Measurements from ENCODE around the gene TPPP3.
"Not testable (repeated sequence)": the region's sequence is repeated elsewhere in the genome, so short reads cannot be mapped to it uniquely, and the experiment has no call there.

The TPPP3 gene

DNA sequence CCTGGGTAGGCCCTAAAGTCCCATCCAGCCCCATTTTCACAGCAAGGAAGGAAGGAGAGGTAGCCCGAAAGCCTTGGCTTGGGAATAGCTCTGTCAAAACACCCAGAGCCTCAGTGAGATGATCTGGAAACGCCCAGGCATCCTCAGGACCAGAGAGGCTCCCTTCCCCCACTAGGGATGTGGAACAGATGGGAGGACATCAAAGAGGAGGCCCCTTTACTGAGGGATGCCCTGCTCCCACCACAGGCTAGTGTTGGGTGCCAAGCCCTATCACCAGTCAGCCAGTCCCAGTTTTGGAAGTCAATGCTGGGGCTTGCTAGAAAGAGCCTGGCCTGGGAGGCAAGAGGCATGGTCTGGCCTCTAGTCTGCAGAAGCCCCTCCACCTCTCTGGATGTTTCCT, 4.7 kb downstream of the TPPP3 start:
- DNase-seq = no peak

DNA sequence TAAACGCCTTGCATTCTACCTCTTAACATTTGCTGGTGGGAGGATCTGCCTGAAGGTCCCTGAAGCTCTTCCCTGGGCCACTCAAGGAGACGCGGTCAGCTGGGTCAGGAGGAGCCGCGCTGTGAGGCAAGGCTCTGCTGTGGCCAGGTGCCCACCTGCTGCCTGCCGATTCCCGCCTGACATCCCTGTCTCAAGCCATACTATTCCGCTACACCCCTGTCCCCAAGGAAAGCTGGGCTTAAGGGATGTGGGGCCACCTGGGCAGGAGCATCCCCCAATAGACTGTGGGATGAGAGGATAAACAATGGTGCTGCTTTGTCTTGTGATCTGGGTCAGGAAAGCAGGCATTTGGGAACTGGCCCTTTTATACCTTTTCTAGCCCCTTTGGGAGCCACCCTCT, 5.1 kb downstream of the TPPP3 start:
- DNase-seq = no peak

DNA sequence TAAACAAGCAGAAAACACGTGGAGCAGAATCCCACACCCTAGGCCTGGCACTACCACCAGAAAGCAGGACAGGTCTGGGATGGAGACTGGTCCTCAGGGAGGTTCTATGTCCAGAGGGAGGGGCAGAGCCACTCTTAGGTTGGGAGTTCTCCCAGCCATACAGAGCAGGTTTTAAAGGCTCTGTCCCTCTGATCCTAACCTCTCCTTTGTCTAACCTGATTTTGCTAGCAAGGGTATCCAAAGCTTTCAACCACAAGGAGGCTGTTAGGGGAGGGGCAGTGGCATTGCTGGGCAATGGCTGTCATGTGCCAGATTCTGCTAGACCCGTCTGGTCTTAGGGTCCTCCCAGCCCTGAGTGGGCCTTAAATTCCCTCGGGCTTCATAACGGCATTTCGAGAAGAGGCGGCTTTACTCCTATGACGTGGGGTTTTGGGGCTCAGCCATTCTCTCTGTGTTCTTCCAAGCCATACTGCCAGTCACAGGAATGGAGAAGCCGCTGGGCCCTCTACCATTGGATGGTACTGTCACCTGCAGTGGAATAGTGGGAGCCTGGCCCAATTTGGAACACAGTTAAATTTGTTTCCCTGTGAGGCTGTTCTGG, 5.7 kb downstream of the TPPP3 start:
- no peak for DNase-seq

DNA sequence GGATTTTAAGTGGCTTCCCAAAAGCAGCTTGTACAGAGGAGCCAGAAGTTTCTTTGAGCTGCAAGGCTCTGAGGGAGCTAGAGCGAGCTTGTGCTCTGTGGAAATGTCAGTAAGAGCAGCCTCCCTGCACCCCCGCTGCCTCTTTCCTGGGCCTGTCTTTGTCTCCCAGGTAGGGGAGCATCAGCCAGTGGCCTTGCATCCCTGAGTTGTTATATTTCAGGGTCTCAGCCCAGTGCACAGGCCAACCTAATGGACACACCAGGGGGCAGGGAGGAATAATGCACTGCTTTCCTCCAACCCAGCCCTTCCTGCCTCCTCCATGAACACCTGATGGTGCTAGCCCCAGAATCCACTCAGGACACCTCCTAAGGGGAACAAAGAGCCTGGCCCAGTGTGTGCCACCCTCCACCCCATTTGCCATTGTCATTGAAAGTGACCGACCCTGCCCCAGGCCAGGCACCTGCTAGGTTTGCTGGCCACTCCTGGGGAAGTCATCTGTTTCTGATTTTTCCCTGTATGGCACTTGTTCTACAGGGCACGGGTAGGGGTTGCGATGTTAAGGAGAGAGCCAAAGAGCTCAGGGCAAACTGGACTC, 6.3 kb downstream of the TPPP3 start:
- DNase-seq = no peak

DNA sequence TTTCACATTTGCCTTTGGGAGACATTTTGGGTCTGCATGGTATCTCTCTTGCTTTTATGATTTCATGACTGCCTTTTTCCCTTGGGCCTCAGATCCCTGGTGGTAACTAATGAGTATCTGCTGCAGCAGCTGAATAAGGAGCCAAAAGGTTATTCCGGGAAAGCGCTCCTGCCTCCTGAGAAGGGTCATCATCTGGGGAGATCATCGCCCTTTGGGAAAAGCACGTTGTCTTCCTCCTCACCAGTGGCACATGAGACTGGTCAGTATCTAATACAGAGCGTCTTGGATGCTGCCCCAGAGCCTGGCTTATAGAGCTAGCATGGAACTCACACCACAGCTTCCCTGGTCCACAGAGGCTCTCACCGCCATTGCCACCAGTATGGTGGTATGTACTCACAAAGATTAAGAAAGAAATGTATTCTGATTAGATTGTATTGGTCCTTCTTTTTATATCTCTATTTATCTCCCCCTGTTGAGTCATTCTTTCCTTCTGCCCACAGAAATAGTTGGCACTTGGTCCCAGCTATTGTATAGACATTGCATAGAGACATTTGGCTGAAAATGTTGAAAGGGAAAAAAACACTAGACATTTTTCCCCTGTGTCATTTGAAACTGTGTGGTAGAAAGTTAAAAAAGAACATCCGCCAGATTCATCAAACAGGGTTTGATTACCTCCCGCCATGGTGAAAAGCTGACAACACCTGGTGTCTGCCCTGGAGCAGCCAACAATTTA, 8.4 kb downstream of the TPPP3 start:
- DNase-seq = no peak

DNA sequence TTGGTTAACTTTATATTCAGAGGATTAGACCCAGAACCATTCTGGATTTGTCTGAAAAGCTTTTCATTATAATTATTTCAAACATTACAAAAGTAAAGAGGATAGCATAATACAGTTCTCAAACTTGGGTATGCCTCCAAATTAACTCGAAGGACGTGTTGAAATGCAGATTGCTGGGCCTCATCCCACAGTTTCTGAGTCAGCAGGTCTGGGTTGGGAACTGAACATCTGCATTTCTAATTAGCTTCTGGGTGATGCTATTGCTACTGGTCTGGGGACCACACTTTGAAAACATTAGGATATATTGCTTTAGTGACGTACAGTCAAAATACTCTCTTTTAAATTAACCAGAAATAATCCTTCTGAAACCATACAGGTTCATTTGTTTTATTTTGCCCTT, 10.0 kb downstream of the TPPP3 start:
- DNase-seq = no peak

DNA sequence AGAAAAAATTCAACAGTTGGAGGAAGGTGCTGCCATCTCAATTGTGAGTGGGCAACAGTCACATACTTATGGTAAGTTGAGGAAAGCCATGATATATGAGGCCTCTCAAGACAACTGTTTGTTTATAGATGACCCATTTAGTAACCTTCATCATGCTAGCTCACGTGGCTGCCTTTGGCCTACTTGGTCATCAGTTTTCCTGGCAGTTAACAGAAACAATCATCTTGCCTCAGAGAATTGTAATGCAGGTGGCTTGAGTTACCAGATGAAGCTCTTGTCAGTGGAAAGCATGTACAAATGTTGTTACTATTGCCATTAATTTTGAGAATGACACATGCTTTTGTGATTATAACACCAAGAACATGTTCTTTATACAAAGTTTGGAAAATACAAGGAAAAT, 14.7 kb downstream of the TPPP3 start:
- DNase-seq = peak; percentile 46

DNA sequence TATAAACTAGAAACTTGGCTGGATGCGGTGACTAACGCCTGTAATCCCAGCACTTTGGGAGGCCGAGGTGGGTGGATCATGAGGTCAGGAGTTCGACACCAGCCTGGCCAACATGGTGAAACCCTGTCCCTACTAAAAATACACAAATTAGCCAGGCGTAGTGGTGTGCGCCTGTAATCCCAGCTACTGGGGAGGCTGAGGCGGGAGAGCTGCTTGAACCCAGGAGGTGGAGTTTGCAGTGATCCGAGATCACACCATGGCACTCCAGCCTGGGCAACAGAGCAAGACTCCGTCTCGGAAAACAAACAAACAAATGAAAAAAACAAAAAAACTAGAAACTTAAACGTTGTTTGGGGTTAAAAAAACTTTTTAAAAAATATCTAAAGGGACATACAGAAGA, 17.3 kb downstream of the TPPP3 start:
- not testable (repeated sequence) for DNase-seq

DNA sequence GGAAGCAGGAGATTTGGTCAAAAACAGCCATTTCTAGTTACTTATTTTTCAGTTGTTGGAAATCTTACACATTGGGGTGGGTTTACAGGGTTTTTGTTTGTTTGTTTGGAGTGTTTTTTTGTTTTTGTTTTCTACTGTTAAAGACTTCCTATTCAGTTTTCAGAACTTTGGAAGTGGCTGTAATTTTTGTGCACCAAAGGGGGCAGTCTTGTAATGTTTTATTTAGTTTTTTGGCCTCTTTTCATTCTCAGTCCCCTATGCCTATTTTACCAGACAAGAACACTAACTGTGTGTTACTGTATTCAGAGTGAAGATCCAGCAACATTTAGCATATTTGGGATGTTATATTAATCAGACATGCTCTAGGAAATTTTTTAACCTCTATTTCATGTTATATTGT, 20.6 kb downstream of the TPPP3 start:
- peak; percentile 32 for DNase-seq

DNA sequence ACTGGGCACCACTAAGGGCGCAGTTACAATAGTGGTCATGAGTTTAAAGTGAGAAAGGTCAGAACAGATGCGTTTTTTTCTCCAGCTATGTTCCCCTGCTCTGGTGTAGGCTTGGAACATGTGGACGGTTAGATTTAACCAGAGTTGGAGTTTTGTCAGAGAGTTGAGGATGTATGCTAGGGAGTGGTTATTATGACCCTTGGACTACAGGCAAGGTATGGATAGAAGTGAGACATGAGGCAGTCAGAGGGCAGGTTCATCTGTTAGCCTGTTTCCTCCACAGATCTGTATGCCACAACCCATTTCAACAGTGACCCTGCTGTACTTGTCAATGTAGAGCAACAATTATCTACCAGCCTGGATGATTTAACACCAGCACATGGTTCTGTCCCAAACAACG, 22.6 kb downstream of the TPPP3 start:
- DNase-seq = no peak

DNA sequence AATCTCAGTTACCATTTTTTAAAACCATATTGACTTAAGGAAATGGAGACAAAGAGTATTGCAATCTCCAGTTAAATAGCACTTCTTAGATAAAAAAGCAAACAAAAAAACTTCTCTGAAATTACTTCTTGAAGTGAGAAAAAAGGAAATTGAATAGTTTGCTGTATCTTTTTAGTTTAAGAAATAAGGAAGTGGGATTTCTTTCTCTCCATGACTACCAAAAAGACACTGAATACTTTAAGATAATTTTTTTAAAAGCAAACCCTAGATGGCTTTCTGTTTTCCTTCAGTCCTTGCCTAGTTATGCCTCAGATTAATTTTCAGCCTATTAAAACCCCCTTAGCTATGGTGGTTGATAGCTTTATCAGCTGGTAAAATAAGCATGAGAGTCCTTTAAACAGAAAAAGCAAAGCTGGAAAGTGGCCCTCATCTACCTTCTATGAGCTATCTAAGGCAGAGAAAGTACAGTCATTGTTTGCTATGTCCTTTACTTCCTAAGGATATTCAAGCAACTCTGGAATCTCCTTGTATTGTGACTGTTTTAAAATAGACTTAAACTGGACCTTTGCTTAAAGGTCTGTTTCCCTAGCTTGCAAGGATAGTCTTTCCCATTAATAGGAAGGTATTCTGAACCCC, 28.6 kb downstream of the TPPP3 start:
- DNase-seq = no peak

DNA sequence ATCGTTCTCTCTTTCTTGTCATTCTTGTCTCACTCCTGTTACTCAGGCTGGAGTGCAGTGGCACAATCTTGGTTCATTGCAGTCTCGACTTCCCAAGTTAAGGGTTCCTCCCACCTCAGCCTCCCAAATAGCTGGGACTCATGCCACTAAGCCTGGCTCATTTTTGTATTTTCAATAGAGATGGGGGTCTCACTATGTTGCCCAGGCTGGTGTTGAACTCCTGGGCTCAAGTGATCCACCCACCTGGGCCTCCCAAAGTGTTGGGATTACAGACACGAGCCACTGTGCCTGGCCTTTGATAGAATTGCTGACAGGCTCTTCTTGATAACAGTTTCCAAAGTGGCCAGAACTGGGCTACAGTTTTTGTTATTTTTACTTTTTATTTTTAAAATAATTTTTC, 32.3 kb downstream of the TPPP3 start:
- no peak for DNase-seq

DNA sequence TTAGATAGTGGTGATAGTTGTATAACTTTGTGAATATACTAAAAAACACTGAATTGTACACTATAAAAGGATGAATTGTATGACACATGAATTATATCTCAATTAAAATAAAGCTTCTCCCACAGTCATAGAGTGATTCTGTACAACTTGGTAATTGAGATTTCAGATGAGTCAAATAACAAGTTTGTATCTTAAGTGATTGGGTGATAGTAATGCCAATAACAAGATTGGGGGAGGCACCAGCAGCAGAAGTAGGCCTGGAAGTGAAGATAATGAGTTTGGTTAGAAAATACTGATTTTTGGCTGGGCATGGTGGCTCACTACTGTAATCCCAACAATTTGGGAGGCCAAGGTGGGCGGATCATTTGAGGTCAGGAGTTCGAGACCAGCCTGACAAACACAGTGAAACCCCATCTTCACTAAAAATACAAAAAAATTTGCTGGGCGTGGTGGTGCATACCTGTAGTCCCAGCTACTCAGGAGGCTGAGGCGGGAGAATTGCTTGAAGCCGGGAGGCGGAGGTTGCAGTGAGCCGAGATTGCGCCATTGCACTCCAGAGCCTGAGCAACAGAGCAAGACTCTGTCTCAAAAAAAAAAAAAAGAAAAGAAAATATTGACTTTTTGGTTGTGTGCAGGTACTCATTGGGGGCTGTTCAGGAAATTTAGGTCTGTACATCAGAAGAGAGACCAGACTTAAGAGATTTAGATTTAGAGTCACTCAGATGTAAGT, 33.6 kb downstream of the TPPP3 start:
- DNase-seq = not testable (repeated sequence)

DNA sequence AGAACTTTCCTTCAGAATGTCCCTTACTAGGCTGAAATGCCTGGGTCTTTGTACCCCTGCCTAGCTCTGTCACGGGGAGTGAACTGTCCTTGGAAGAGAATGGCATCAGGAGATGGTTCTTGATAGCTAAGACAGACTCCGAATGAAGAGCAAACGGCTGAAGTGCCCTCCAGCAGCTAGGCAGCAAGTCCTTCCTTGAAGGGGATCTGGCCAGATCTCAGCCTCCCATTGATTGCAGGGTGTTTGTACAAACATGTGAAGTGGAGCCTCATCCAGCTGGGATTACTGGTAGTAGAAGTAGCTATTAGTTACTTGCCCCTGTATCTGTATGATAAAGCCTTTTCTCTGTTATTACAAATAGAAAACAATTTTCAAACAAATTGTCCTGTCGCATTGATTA, 35.7 kb downstream of the TPPP3 start:
- no peak for DNase-seq

DNA sequence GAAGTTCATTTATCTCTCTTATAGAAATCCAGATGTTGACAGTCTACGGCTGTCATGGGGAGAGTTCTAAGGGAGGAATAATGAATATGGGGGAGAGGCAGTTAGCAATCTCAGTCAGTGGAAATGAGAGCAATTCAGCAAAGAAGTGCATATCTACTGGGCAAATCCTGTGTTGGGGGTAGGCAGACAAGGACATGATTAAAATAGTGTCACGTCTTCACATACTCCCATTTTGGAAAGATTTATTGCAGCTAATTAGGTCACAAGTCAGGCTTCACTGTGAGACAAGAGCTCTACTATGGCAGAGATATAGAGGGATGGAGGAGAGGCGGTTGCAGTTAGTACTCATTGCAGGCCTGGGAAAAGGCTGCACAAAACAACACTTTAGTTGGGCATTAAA, 36.9 kb downstream of the TPPP3 start:
- no peak for DNase-seq

DNA sequence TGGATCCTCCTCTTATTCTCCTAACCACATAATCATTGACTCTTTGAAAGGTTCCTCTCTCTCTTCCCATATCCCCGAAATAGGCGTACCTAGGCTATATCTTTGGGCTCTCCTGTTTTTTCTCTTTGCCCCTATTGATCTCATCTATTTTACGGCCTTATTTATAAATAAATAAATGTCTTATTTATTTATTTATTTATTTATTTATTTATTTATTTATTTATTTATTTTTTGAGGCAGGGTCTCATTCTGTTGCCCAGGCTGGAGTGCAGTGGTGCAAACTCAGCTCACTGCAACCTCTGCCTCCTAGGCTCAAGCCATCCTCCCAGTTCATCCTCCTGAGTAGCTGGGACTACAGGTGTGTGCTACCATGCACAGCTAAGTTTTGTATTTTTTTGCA, 40.8 kb downstream of the TPPP3 start:
- not testable (repeated sequence) for DNase-seq

DNA sequence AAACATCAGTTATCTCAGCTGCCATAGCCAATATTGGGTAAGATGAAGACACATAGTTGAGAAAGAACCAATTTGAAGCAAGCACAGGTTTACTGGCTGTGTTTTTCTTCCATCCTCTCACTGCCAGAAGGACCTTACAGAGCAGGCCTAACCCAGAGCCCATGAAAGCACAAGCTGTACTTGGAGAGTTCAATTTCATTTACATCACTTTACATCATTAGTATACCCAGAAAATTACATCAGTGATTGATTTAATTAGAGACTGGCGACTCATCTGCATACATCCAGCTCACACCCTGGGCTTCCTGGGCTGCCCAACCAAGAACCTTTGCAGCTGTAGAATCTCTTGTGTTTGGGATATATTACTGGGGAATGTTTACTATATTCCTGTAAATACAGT, 43.0 kb downstream of the TPPP3 start:
- DNase-seq = no peak

DNA sequence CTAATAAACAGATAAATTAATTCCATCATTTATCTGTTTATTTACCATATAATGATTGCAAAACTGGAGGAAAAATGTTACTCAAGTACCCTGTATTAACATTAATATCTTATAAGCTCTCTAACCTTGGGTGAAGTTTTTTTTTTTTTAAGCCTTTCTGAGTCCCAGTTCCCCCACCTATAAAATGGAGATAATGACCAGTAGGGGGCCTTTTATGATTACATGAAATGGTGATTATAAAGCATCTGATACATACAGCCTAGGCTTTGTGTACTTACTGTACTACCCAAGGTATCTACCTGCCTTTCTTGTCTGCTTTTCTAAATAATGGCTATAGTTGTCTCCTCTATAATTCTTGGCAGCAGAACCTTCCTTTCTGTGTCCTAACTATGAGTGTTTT, 44.1 kb downstream of the TPPP3 start:
- DNase-seq = peak; percentile 60

DNA sequence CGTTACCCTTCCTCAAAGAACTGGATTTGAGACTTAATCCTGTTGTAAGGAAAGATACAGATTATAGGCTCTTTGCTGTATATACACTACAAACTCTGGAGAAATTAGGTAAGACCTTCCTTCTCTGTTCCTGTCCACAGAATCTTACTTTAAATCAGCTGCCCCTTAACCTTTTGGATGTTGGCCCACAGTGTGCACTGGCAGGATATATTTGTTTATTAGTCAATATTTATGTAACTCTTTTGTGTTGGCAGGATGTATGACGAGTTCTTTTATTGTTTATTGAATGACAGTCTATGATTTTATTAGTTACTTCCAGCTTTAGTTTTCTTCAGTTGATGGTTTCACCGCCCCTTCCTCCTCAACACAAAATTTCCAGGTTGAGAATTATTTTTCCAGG, 47.0 kb downstream of the TPPP3 start:
- DNase-seq = no peak

DNA sequence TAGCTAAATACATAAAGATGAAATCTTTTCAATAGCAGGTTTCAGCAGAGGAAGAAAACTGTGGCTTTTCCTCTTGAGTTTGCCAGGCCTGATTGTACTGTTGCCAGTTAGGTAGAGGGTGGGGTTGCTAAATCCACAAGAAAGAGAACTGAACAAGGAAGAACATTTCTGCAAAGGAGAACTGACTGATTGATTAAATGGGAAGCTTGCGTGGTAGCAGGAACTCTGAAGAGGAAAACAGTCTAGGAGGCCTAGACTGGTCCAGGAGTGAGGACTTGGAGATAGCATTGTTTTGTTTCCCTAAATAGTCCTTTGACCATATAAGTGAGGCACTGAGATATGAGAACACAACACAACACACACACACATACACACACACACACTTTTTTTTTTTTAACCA, 47.9 kb downstream of the TPPP3 start:
- DNase-seq = no peak

DNA sequence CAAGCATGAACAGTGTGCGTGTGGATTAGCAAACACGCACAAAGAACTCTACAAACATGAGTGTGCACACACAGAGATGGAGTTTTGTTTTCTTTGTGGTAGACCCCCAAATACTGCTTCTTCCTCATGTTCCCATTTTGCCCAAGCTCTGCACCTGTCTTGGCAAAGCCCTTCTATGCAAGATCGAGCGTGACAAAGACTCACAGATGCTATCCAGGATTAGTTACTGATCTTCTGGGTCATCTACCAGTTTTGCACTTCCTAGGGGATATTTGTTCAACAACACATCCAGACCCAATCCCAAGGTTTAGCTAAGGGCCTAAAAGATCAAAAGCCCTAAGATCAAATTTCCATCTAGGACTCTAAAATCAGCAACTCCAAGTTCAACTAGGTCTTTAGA, 50.7 kb downstream of the TPPP3 start:
- DNase-seq = no peak

DNA sequence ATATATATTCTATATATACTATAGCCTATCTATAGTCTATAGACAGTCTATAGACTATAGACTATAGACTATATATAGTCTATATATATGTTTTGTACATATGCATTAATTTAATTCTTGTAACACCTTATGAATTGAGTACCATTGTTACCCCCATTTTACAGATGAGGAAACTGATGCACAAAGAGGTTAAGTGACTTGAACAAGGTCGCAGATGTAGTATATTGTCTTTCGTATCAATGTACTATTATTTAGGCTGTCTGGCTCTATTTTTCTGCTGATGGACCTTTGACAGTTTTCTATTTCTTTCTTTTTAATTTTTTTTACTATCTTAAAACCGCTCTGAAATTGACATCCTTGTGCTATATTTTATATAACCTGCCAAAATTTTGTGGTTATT, 52.0 kb downstream of the TPPP3 start:
- DNase-seq = no peak
